ENCODE results near the gene DUSP23. TPM values are rescaled to one million over a fixed set of nuclear protein-coding genes. Genes with fewer than 3 reads are reported as not detected.

DUSP23 gene
- total and polyA plus RNA-seq, 10 of the 15 experiments (the other 5 are each of a cell fraction or from before 2014, with no cell fraction given), result 1.1 to 6.9 (median 4.1) TPM; not detected in 1

DNA sequence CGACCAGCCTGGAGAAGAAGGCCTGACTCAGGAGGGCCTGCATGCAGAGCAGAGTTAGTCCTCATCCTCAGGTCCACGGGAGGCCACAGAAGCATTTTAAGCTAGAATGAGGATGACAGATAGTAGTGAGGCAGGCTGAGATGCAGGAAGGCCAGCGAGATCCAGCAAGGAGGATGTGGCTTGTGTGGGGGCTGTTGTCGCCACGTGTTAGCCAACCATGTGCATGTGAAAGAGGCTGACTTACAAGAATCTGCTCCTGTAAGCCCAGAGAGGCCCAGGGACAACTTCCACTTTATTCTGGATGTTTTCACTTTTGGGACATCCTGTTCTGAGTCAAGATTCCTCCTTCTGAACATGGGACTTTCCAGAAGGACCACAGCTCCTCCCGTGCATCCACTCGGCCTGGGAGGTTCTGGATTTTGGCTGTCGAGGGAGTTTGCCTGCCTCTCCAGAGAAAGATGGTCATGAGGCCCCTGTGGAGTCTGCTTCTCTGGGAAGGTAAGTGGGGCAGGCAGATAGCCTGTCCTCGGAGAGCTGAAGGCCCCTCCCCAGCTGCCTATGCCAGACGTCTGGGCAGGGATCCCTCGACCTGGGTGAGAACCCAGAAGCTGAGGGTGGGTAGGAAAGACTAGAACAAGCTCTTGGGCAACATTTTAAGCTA is 45.8 kb downstream of the DUSP23 start, which contains the start of gene SLAMF8:
SLAMF8 (plus strand) TSS at position 433 of the 661 bp plus-strand sequence; CDS start at position 459, 26 bp downstream.
- Histone ChIP-seq H3K4me3 (no peak within 1 kb of the TSS), H2AFZ (ENCODE audit: control insufficient read depth, low read depth, low read length) (no peak within 1 kb of the TSS), H3K36me3 (ENCODE audit: control insufficient read depth in 2 of 2, insufficient read depth in 2 of 2, low read length in 1 of 2) (no peaks in the 10 kb centered on the region), H3K4me1 (ENCODE audit: control insufficient read depth, insufficient read depth, low read length) (peaks cover 35% of the 10 kb centered on the region), H3K79me2 (ENCODE audit: control insufficient read depth, insufficient read depth, low read length) (no peaks in the 10 kb centered on the region), H3K27ac (ENCODE audit: control insufficient read depth, insufficient read depth) (0 out of 2 replicates have a peak within 1 kb of the TSS, but pooled peaks have one; percentile 4), H3K4me2 (ENCODE audit: control insufficient read depth, insufficient read depth) (peak within 1 kb of the TSS; percentile 30), H3K9me3 (replicated peaks; ENCODE audit: control insufficient read depth, insufficient read depth, low read length) (peaks cover 2% of the 10 kb centered on the region; the same call in 1 of the 3 replicates), H4K20me1 (ENCODE audit: control insufficient read depth, insufficient read depth) (no peaks in the 10 kb centered on the region), H3K9ac (ENCODE audit: control insufficient read depth, insufficient read depth, low read length) (no peak within 1 kb of the TSS), H3K27me3 (replicated peaks in 1 of 2; ENCODE audit: control insufficient read depth in 2 of 2, insufficient read depth in 2 of 2, low read length in 1 of 2) (peaks cover 0 to 4% of the 10 kb centered on the region in 2 experiments; a peak in 1 of 4 replicates)
- FAIRE-seq (peak; percentile 18), ATAC-seq (peak; percentile 50), DNase-seq (ENCODE audit: low read depth, low spot score) (peak; percentile 33)
- POLR2A ChIA-PET, result interaction anchor here (0.9 to 1.0 kb wide), 2 partner anchors 27 to 63 kb away, joined by 3 read pairs; no protein-coding TSS in a partner anchor
- in situ Hi-C loops (cut with MboI), result no loop called here
- RAD21 ChIA-PET (ENCODE audit: unreplicated experiment), result interaction anchor here (1.1 to 1.5 kb wide), 2 partner anchors 21 to 64 kb away, joined by 3 read pairs; no protein-coding TSS in a partner anchor
- SMC1A ChIA-PET (ENCODE audit: uncharacterized antibody, unreplicated experiment), result interaction anchor here (1.1 to 3.4 kb wide), 5 partner anchors 13 to 181 kb away, joined by 3 to 21 read pairs (median 5); no protein-coding TSS in a partner anchor
- intact Hi-C loops (cut with micrococcal nuclease; ENCODE audit: unreplicated experiment), result loop anchor here (2.0 to 5.0 kb wide), 2 partner anchors 44 to 64 kb away; partner anchors contain the start of gene DUSP23
- CTCF ChIA-PET, result interaction anchor here (0.9 to 16.1 kb wide), 4 partner anchors 25 to 183 kb away, joined by 4 to 178 read pairs (median 10); partner anchors contain the start of gene FCRL6
- BruUV-seq (replicated peaks), result no TSS peak
- 36% methylated on average over 11 of the region's 11 CpGs for WGBS (ENCODE audit: insufficient coverage, insufficient replicate concordance, low lambda C conversion rate, missing lambda C conversion rate)
- TF ChIP-seq MEF2B (IDR thresholded peaks at IDR 0.05; ENCODE audit: partially characterized antibody, poor library complexity, severe bottlenecking), result peak; percentile 46
- TF ChIP-seq, protein P1, sequence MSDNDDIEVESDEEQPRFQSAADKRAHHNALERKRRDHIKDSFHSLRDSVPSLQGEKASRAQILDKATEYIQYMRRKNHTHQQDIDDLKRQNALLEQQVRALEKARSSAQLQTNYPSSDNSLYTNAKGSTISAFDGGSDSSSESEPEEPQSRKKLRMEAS (IDR thresholded peaks at IDR 0.05; ENCODE audit: low read depth, low read length), result peak; percentile 64; the same call in 1 of the 2 replicates
- TF ChIP-seq RELB (IDR thresholded peaks at IDR 0.05; ENCODE audit: low read depth), result 0 out of 2 replicates have a peak, but pooled peaks have one; percentile 16
- 0 out of 2 replicates have a peak, but pooled peaks have one; percentile 21 for TF ChIP-seq MXI1 (IDR thresholded peaks at IDR 0.05; ENCODE audit: low read depth, low read length)
- TF ChIP-seq ZNF384 (IDR thresholded peaks at IDR 0.05; ENCODE audit: borderline replicate concordance, low read depth, low read length), result no peak
- peak; percentile 45 to 50; a peak in 2 of 4 replicates for TF ChIP-seq BHLHE40 (IDR thresholded peaks at IDR 0.05; ENCODE audit: borderline replicate concordance in 1 of 2, low read depth in 2 of 2, low read length in 1 of 2)
- 0 out of 3 replicates have a peak, but pooled peaks of 1 of the 2 experiments have one; percentile 0 for TF ChIP-seq EGR1 (IDR thresholded peaks at IDR 0.05; ENCODE audit: borderline replicate concordance in 1 of 2, low read depth in 2 of 2, low read length in 2 of 2)
- TF ChIP-seq ZNF687 (IDR thresholded peaks at IDR 0.05), result peak; percentile 85
- TF ChIP-seq WRNIP1 (IDR thresholded peaks at IDR 0.05; ENCODE audit: borderline replicate concordance, low read depth, low read length), result no peak
- TF ChIP-seq TBL1XR1 (IDR thresholded peaks at IDR 0.05; ENCODE audit: low read depth, low read length), result no peak
- peak; percentile 65 for TF ChIP-seq RUNX3 (IDR thresholded peaks at IDR 0.05; ENCODE audit: low read length)
- no peak for TF ChIP-seq PML (IDR thresholded peaks at IDR 0.05; ENCODE audit: low read length)
- 0 out of 2 replicates have a peak, but pooled peaks have one; percentile 27 for TF ChIP-seq DPF2 (IDR thresholded peaks at IDR 0.05)
- TF ChIP-seq IKZF2 (IDR thresholded peaks at IDR 0.05), result peak; percentile 53 to 60
- peak; percentile 53; the same call in 1 of the 2 replicates for TF ChIP-seq IKZF1 (conservative IDR thresholded peaks at IDR 0.05)
- TF ChIP-seq MTA2 (IDR thresholded peaks at IDR 0.05; ENCODE audit: low read depth), result peak; percentile 26; the same call in 1 of the 2 replicates
- no peak for TF ChIP-seq HDAC6 (IDR thresholded peaks at IDR 0.05; ENCODE audit: unreplicated experiment)

Data from GM12878 (cell line).